Sigmoid colon (tissue), 7 donors: Measurements from ENCODE around the gene GCFC2. TPM values are rescaled to one million over a fixed set of nuclear protein-coding genes. Genes with fewer than 3 reads are reported as not detected.

Experiments
- DNase-seq: peaks from one replicate; pipeline ENCODE4 v3.0.0-alpha.2; 2019
- H3K27ac ChIP-seq, 4 donors: fragments of 200-600 bp; sonication (generic); one replicate each; pipeline ENCODE4 v1.5.1; 2016 to 2019; ENCODE audit warnings: mild to moderate bottlenecking in 1 of 4
- H3K27me3 ChIP-seq, 3 donors: fragments of 200-600 bp; sonication (generic); one replicate each; pipeline ENCODE4 v1.5.1; 2019; ENCODE audit warnings: mild to moderate bottlenecking in 1 of 3
- H3K36me3 ChIP-seq, 4 donors: fragments of 200-600 bp; sonication (generic); one replicate each; pipeline ENCODE4 v1.5.1; 2016 to 2019
- H3K4me1 ChIP-seq, 4 donors: fragments of 200-600 bp; sonication (generic); one replicate each; pipeline ENCODE4 v1.5.1; 2017 to 2019
- H3K4me3 ChIP-seq, 4 donors: fragments of 200-600 bp; sonication (generic); one replicate each; pipeline ENCODE4 v1.5.1; 2017 to 2019; ENCODE audit warnings: mild to moderate bottlenecking in 2 of 4, moderate library complexity in 1 of 4
- H3K9me3 ChIP-seq, 4 donors: fragments of 200-600 bp in 3 of 4; sonication (generic) in 3 of 4; one replicate each; pipeline versions ENCODE4 v1.5.1 to v1.6.1; 2013 to 2019
- CTCF ChIP-seq, 4 experiments: fragments of 450-650 bp in 3 of 4; fragments of 200-600 bp in 1 of 4; IDR thresholded peaks; one replicate each; pipeline ENCODE4 v1.5.1; 2016 to 2019; ENCODE audit warnings: antibody characterized with exemption in 4 of 4, mild to moderate bottlenecking in 3 of 4, moderate library complexity in 2 of 4
- EP300 ChIP-seq, 4 donors: sonication (generic); formaldehyde crosslinking; IDR thresholded peaks; one replicate each; pipeline ENCODE4 v1.6.1; 2017; ENCODE audit warnings: antibody characterized with exemption in 4 of 4
- POLR2A ChIP-seq, 2 donors: fragments of 450-650 bp; IDR thresholded peaks; one replicate each; pipeline ENCODE4 v1.6.1; 2016; ENCODE audit warnings: antibody characterized with exemption in 2 of 2, mild to moderate bottlenecking in 2 of 2, moderate library complexity in 2 of 2
- POLR2AphosphoS5 ChIP-seq, 4 donors: sonication (generic); formaldehyde crosslinking; IDR thresholded peaks; one replicate each; pipeline ENCODE4 v1.6.1; 2017; ENCODE audit warnings: antibody characterized with exemption in 4 of 4
- WGBS, 2 donors: extraction: QIAGEN DNeasy Blood & Tissue Kit; methylation state at CpG; one replicate each; pipeline ENCODE4 v1.1.7; 2013; 5-methylcytosine and 5-hydroxymethylcytosine counted together
- intact Hi-C: fragments of 100-400 bp; cut with DNase I; formaldehyde crosslinking; loops from one replicate; pipeline ENCODE4 v1.15.1; 2023
- polyA plus RNA-seq, 3 donors: library from polyadenylated mRNA; stranded (reverse); fragments of 200-250 nt; gene quantifications; one replicate each; pipeline ENCODE4 v1.2.3, GENCODE V29; 2013
- total RNA-seq, 4 donors: library from RNA; depleted of rRNA; stranded (reverse); fragments of >200 nt; gene quantifications; one replicate each; pipeline ENCODE4 v1.1.0, GENCODE V29; 2016
- donor health status: healthy with polysubstance abuse.
- donor health status: Bipolar disorder and iron deficiency.
- donor health status: healthy.

The GCFC2 gene
- total and polyA plus RNA-seq, 7 donors, result 8.1 to 35.5 (median 22.2) TPM

- peak overlapping the region; percentile 60 to 79 (median 70) for H3K4me3 ChIP-seq
- no peak for TF ChIP-seq POLR2A (IDR thresholded peaks at IDR 0.05)
- TF ChIP-seq POLR2AphosphoS5 (IDR thresholded peaks at IDR 0.05), result no peak
- no peak for TF ChIP-seq EP300 (IDR thresholded peaks at IDR 0.05)
- TF ChIP-seq CTCF (IDR thresholded peaks at IDR 0.05), result no peak
- DNase-seq, result no peak
- peak overlapping the region; percentile 84 to 91 (median 89) for H3K27ac ChIP-seq
- H3K4me1 ChIP-seq, result peaks cover 0 to 29% (median 21%) of the 10 kb centered on the region in 4 donors
- peaks cover 0 to 10% (median 2%) of the 10 kb centered on the region in 4 donors for H3K36me3 ChIP-seq
- intact Hi-C loops, result no loop called here
- H3K9me3 ChIP-seq, result no peaks in the 10 kb centered on the region
- H3K27me3 ChIP-seq, result no peaks in the 10 kb centered on the region
- 0 to 1% methylated on average over 12 of the region's 12 CpGs for WGBS, 2 donors
Measured at GRCh38 chr2:75710220-75710576, 517 bp downstream of the GCFC2 start.

- H3K27me3 ChIP-seq, result no peaks in the 10 kb centered on the region
- H3K36me3 ChIP-seq, result peaks cover 0 to 19% (median 10%) of the 10 kb centered on the region in 4 donors
- intact Hi-C loops, result no loop called here
- 10 to 39% methylated on average over 3 of the region's 3 CpGs for WGBS, 2 donors
- DNase-seq, result no peak
- H3K4me1 ChIP-seq, result peaks cover 0 to 29% (median 21%) of the 10 kb centered on the region in 4 donors
- no peaks in the 10 kb centered on the region for H3K9me3 ChIP-seq
- TF ChIP-seq POLR2AphosphoS5 (IDR thresholded peaks at IDR 0.05), result no peak
- TF ChIP-seq EP300 (IDR thresholded peaks at IDR 0.05), result no peak
- no peak for TF ChIP-seq CTCF (IDR thresholded peaks at IDR 0.05)
- no peak for TF ChIP-seq POLR2A (IDR thresholded peaks at IDR 0.05)
- H3K27ac ChIP-seq, result no peak overlapping the region
- H3K4me3 ChIP-seq, result peak overlapping the region in 2 of 4 donors; percentile 60 to 76
Measured at GRCh38 chr2:75709297-75709696, 1.4 kb downstream of the GCFC2 start.

- H3K36me3 ChIP-seq, result peaks cover 0 to 33% (median 11%) of the 10 kb centered on the region in 4 donors
- intact Hi-C loops, result no loop called here
- no peak overlapping the region for H3K27ac ChIP-seq
- no peaks in the 10 kb centered on the region for H3K9me3 ChIP-seq
- DNase-seq, result no peak
- no peak overlapping the region for H3K4me3 ChIP-seq
- peaks cover 0 to 29% (median 21%) of the 10 kb centered on the region in 4 donors for H3K4me1 ChIP-seq
- no peaks in the 10 kb centered on the region for H3K27me3 ChIP-seq
- no peak for TF ChIP-seq CTCF (IDR thresholded peaks at IDR 0.05)
- TF ChIP-seq POLR2AphosphoS5 (IDR thresholded peaks at IDR 0.05), result no peak
- no peak for TF ChIP-seq POLR2A (IDR thresholded peaks at IDR 0.05)
- no peak for TF ChIP-seq EP300 (IDR thresholded peaks at IDR 0.05)
- WGBS, 2 donors, result 82 to 89% methylated on average over 3 of the region's 3 CpGs
Measured at GRCh38 chr2:75707901-75708300, 2.8 kb downstream of the GCFC2 start.

GRCh38 chr2:75705921-75706320, 4.8 kb downstream of the GCFC2 start:
- intact Hi-C loops, result no loop called here
- H3K4me3 ChIP-seq, result no peak overlapping the region
- WGBS, 2 donors, result 36 to 60% methylated on average over 1 of the region's 1 CpG

More at GRCh38 chr2:75705921-75706320, 4.8 kb downstream of the GCFC2 start:
- no peak for TF ChIP-seq EP300 (IDR thresholded peaks at IDR 0.05)
- TF ChIP-seq POLR2AphosphoS5 (IDR thresholded peaks at IDR 0.05), result no peak
- TF ChIP-seq CTCF (IDR thresholded peaks at IDR 0.05), result no peak
- no peaks in the 10 kb centered on the region for H3K27me3 ChIP-seq
- H3K27ac ChIP-seq, result no peak overlapping the region
- H3K36me3 ChIP-seq, result peaks cover 0 to 52% (median 18%) of the 10 kb centered on the region in 4 donors
- peaks cover 0 to 22% (median 16%) of the 10 kb centered on the region in 4 donors for H3K4me1 ChIP-seq
- DNase-seq, result no peak
- no peaks in the 10 kb centered on the region for H3K9me3 ChIP-seq
